HG02798 (cell line): Measurements from ENCODE around the gene PIM3.

ENCODE experiments used
- ATAC-seq: cut with Tn5 transposase; IDR thresholded peaks from one replicate; pipeline ENCODE4 v1.9.1; 2021; ENCODE audit warnings: mild to moderate bottlenecking; ENCODE audit not compliant: unreplicated experiment, poor library complexity

The PIM3 gene

GRCh38 chr22:49953680-49954344 is 6.8 kb upstream of the PIM3 start:
- no peak for ATAC-seq

- no peak for ATAC-seq
These were observed 6.2 kb upstream of the PIM3 start for GRCh38 chr22:49954354-49954753.

GRCh38 chr22:49954991-49955580 is 5.5 kb upstream of the PIM3 start:
- ATAC-seq = no peak

GRCh38 chr22:49955581-49956417 is 4.8 kb upstream of the PIM3 start:
- no peak for ATAC-seq

GRCh38 chr22:49956418-49956770 is 4.2 kb upstream of the PIM3 start:
- ATAC-seq = no peak

DNA sequence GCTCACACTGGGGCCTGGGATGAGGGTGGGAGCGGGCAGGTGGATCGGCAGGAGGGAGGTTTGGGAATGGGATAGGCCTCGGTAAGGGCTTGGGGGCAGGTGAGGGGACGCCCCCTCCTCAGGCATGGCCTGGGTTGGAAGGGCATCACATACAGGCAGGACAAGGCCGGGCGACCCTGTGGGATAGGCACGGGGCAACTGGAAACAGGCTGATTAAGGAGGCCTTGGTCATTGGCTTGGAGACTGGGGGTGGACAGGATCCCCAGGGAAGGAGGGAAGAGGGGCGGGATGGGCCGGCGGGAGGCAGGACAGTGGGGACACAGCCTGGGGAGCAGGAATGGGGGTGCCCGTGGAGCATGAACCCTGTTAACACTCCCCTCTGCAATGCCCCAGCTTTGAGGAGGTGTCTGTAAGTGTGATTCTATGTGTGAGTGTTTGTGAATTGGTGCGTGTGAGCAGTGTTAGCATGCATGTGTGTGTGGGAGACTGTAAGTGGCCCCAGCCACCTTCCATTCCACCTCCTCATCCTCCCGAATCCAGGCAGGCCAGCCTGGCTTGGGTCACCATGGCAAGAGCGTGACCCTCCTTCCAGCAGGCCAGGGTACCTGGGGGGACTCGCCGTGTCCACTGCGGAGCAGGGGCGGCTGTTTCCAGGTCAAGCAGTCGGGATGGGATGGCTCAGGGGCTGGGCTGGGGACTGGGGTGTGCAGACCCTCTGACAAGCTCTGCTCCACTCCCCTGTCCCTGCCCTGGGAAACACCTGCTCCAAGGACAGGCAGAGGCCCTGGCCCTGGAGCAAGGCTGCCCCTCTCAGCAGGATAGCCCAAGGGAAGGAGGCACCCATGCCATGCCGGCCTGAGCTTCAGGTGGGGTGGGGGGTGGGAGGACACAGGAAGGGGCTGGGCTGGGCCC is 3.4 kb upstream of the PIM3 start:
- no peak for ATAC-seq

DNA sequence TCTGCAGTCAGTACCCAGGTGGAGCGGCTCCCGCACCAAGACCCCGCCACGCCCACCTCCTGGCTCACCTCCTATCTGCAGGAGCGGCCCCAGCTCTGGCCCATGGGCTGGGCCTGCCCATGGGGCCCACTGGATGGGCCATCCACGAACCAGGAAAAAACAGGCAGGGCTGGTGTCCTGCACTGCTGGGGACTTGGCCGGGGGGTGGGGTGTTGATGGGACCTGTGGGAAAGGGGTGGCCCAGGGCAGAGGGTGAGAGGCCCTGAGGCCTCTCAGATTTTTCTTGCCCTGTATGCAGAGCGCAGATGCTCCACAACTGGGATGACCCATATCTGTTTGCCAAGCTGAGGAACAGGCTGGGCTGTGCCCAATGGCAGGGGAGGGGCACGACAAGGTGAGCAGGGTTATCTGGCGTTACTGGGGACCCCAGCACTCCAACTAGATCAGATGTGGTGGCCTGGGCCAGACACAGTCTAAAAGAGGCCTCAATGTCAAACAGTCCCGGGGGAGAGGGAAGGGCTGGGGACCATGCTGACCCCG is 2.7 kb upstream of the PIM3 start:
- no peak for ATAC-seq

- no peak for ATAC-seq
These were observed 2.1 kb upstream of the PIM3 start for GRCh38 chr22:49958366-49958921.

GRCh38 chr22:49958931-49959781 is 1.4 kb upstream of the PIM3 start:
- ATAC-seq = no peak

GRCh38 chr22:49959782-49960158 is 802 bp upstream of the PIM3 start:
- ATAC-seq = no peak

DNA sequence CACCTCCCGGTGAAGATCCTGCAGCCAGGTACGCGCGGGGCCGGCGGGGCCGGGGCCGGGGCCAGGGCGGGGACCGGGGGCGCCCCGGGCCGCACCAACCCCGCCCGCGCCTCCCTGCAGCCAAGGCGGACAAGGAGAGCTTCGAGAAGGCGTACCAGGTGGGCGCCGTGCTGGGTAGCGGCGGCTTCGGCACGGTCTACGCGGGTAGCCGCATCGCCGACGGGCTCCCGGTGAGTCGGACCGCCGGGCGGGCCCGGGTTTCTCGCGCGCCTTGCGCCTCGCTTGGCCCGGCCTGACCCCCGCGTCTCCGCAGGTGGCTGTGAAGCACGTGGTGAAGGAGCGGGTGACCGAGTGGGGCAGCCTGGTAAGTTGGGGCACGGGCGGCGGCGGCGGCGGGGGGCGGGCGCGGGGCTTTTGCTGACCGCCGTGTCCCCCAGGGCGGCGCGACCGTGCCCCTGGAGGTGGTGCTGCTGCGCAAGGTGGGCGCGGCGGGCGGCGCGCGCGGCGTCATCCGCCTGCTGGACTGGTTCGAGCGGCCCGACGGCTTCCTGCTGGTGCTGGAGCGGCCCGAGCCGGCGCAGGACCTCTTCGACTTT is 531 bp downstream of the PIM3 start:
- ATAC-seq = no peak

DNA sequence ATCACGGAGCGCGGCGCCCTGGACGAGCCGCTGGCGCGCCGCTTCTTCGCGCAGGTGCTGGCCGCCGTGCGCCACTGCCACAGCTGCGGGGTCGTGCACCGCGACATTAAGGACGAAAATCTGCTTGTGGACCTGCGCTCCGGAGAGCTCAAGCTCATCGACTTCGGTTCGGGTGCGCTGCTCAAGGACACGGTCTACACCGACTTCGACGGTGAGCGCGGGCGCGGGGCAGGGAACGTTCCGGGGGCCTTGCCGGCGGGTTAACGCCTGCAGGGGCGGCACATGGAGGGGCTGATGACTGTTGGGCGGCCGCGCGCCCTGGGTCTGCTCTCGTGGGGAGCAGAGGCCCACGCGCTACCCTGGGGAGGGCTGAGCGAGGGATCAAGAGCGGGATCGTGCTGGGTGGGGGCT is 1.0 kb downstream of the PIM3 start:
- ATAC-seq = no peak

GRCh38 chr22:49962012-49962750 is 1.6 kb downstream of the PIM3 start:
- peak; percentile 21 for ATAC-seq

DNA sequence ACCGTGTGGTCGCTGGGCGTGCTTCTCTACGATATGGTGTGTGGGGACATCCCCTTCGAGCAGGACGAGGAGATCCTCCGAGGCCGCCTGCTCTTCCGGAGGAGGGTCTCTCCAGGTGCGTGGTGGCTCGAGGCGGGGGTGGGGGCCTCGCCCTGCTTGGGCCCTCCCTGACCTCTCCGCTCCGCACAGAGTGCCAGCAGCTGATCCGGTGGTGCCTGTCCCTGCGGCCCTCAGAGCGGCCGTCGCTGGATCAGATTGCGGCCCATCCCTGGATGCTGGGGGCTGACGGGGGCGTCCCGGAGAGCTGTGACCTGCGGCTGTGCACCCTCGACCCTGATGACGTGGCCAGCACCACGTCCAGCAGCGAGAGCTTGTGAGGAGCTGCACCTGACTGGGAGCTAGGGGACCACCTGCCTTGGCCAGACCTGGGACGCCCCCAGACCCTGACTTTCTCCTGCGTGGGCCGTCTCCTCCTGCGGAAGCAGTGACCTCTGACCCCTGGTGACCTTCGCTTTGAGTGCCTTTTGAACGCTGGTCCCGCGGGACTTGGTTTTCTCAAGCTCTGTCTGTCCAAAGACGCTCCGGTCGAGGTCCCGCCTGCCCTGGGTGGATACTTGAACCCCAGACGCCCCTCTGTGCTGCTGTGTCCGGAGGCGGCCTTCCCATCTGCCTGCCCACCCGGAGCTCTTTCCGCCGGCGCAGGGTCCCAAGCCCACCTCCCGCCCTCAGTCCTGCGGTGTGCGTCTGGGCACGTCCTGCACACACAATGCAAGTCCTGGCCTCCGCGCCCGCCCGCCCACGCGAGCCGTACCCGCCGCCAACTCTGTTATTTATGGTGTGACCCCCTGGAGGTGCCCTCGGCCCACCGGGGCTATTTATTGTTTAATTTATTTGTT is 2.4 kb downstream of the PIM3 start:
- no peak for ATAC-seq

GRCh38 chr22:49963647-49964026 is 3.1 kb downstream of the PIM3 start:
- ATAC-seq = no peak

- no peak for ATAC-seq
These were observed 3.8 kb downstream of the PIM3 start for GRCh38 chr22:49964136-49965090.
